WTC11 (cell line): ENCODE measurements around the gene LHFPL4. TPM values are rescaled to one million over a fixed set of nuclear protein-coding genes. Genes with fewer than 3 reads are reported as not detected.

Experiments
- ATAC-seq: fragments of 200-7000 bp; cut with Tn5 transposase; 2 replicates; pipeline ENCODE4 v1.10.0; 2021; ENCODE audit warnings: mild to moderate bottlenecking, moderate library complexity
- CTCF ChIA-PET: fragments of 300-600 bp; sonication (Branson Sonifier 250); formaldehyde crosslinking; loops from one replicate; lab custom pipeline; 2021; ENCODE audit warnings: antibody characterized with exemption; lab: Charles Lee
- POLR2A ChIA-PET: fragments of 350-600 bp; sonication (Branson Sonifier 250); formaldehyde crosslinking; loops from one replicate; lab custom pipeline; 2021; ENCODE audit warnings: antibody characterized with exemption; lab: Charles Lee
- DNase-seq: peaks from one replicate; pipeline ENCODE4 v3.0.0; 2021; ENCODE audit warnings: low spot score
- H3K27ac Mint-ChIP-seq: 2 replicates; pipeline ENCODE4 v1.8.0; 2021; ENCODE audit warnings: mixed read lengths
- H3K27me3 Mint-ChIP-seq: 2 replicates; pipeline ENCODE4 v1.8.0; 2021; ENCODE audit warnings: low read depth, mild to moderate bottlenecking, moderate library complexity, mixed read lengths
- H3K36me3 Mint-ChIP-seq: 2 replicates; pipeline ENCODE4 v1.8.0; 2021; ENCODE audit warnings: mixed read lengths
- H3K4me1 Mint-ChIP-seq: 2 replicates; pipeline ENCODE4 v1.8.0; 2022; ENCODE audit warnings: mixed read lengths
- H3K4me3 Mint-ChIP-seq: 2 replicates; pipeline ENCODE4 v1.8.0; 2021; ENCODE audit warnings: mild to moderate bottlenecking, moderate library complexity, mixed read lengths
- H3K9me3 Mint-ChIP-seq: 2 replicates; pipeline ENCODE4 v1.8.0; 2021; ENCODE audit warnings: mixed read lengths
- CREM ChIP-seq: sonication (generic); formaldehyde crosslinking; IDR thresholded peaks from 2 replicates; pipeline ENCODE4 v1.8.1; 2022; ENCODE audit warnings: mild to moderate bottlenecking, missing genetic modification reagents, moderate library complexity
- FOXJ3 ChIP-seq: sonication (generic); formaldehyde crosslinking; IDR thresholded peaks from 2 replicates; pipeline ENCODE4 v1.9.0; 2021; ENCODE audit warnings: missing genetic modification reagents, mild to moderate bottlenecking, borderline replicate concordance
- GABPB1 ChIP-seq: sonication (generic); formaldehyde crosslinking; IDR thresholded peaks from 2 replicates; pipeline ENCODE4 v1.8.1; 2023; ENCODE audit warnings: mild to moderate bottlenecking, missing genetic modification reagents
- GRHL2 ChIP-seq: fragments of 250-450 bp; sonication (Bioruptor Pico); IDR thresholded peaks from 2 replicates; pipeline ENCODE4 v1.8.0; 2022; ENCODE audit warnings: mild to moderate bottlenecking, moderate library complexity; ENCODE audit not compliant: insufficient replicate concordance, severe bottlenecking
- JUN ChIP-seq: sonication (generic); formaldehyde crosslinking; IDR thresholded peaks from 2 replicates; pipeline ENCODE4 v1.8.0; 2023; ENCODE audit warnings: mild to moderate bottlenecking, missing genetic modification reagents
- MYBL2 ChIP-seq: sonication (generic); formaldehyde crosslinking; IDR thresholded peaks from 2 replicates; pipeline ENCODE4 v1.8.1; 2023; ENCODE audit warnings: mild to moderate bottlenecking, moderate library complexity, missing genetic modification reagents
- NFYB ChIP-seq: sonication (generic); formaldehyde crosslinking; conservative IDR thresholded peaks from 2 replicates; pipeline ENCODE4 v1.8.0; 2022; ENCODE audit warnings: low read depth, missing genetic modification reagents
- NR3C1 ChIP-seq: sonication (generic); formaldehyde crosslinking; conservative IDR thresholded peaks from 2 replicates; pipeline ENCODE4 v1.8.1; 2023; ENCODE audit warnings: low read depth, mild to moderate bottlenecking, missing genetic modification reagents
- RELA ChIP-seq: sonication (generic); formaldehyde crosslinking; IDR thresholded peaks from 2 replicates; pipeline ENCODE4 v1.8.1; 2022; ENCODE audit warnings: missing genetic modification reagents, mild to moderate bottlenecking, borderline replicate concordance
- SMAD4 ChIP-seq: sonication (generic); formaldehyde crosslinking; IDR thresholded peaks from 2 replicates; pipeline ENCODE4 v1.8.0; 2022; ENCODE audit warnings: mild to moderate bottlenecking, missing genetic modification reagents
- SOX15 ChIP-seq: fragments of 250-450 bp; sonication (Bioruptor Pico); IDR thresholded peaks from 2 replicates; pipeline ENCODE4 v1.9.0; 2021; ENCODE audit warnings: mild to moderate bottlenecking
- TCF7 ChIP-seq: sonication (generic); formaldehyde crosslinking; IDR thresholded peaks from 2 replicates; pipeline ENCODE4 v1.8.0; 2022; ENCODE audit warnings: mild to moderate bottlenecking, low read depth, missing genetic modification reagents, moderate library complexity
- ZNF232 ChIP-seq: sonication (generic); formaldehyde crosslinking; IDR thresholded peaks from 2 replicates; pipeline ENCODE4 v1.8.0; 2022; ENCODE audit warnings: mild to moderate bottlenecking, missing genetic modification reagents
- total RNA-seq: library from RNA; stranded (reverse); gene quantifications from 3 replicates; pipeline ENCODE4 v1.2.3, GENCODE V29; 2021
- TF ChIP-seq, protein P1 (sequence below): sonication (generic); formaldehyde crosslinking; IDR thresholded peaks from 2 replicates; pipeline ENCODE4 v1.8.1; 2023; ENCODE audit warnings: mild to moderate bottlenecking, missing genetic modification reagents, borderline replicate concordance
- TF ChIP-seq, protein P2 (sequence below): sonication (generic); formaldehyde crosslinking; IDR thresholded peaks from 2 replicates; pipeline ENCODE4 v1.8.1; 2023; ENCODE audit warnings: mild to moderate bottlenecking, missing genetic modification reagents
- TF ChIP-seq, protein P3 (sequence below): sonication (generic); formaldehyde crosslinking; IDR thresholded peaks from 2 replicates; pipeline ENCODE4 v1.8.1; 2022; ENCODE audit warnings: mild to moderate bottlenecking, missing genetic modification reagents, moderate library complexity, borderline replicate concordance
- TF ChIP-seq, protein P4 (sequence below): sonication (generic); formaldehyde crosslinking; IDR thresholded peaks from 2 replicates; pipeline ENCODE4 v1.8.1; 2023; ENCODE audit warnings: mild to moderate bottlenecking, moderate library complexity, missing genetic modification reagents
- TF ChIP-seq, protein P5 (sequence below): fragments of 250-450 bp; sonication (Bioruptor Pico); IDR thresholded peaks from 2 replicates; pipeline ENCODE4 v1.9.0; 2021; ENCODE audit warnings: mild to moderate bottlenecking, borderline replicate concordance
- TF ChIP-seq, protein P6 (sequence below): sonication (generic); formaldehyde crosslinking; IDR thresholded peaks from 2 replicates; pipeline ENCODE4 v1.8.0; 2023; ENCODE audit warnings: missing genetic modification reagents
- TF ChIP-seq, protein P7 (sequence below): sonication (generic); formaldehyde crosslinking; IDR thresholded peaks from 2 replicates; pipeline ENCODE4 v1.8.0; 2022; ENCODE audit warnings: mild to moderate bottlenecking, missing genetic modification reagents

LHFPL4 gene
- total RNA-seq, 1 experiment from 2014 or later, result 24.4 TPM

DNA sequence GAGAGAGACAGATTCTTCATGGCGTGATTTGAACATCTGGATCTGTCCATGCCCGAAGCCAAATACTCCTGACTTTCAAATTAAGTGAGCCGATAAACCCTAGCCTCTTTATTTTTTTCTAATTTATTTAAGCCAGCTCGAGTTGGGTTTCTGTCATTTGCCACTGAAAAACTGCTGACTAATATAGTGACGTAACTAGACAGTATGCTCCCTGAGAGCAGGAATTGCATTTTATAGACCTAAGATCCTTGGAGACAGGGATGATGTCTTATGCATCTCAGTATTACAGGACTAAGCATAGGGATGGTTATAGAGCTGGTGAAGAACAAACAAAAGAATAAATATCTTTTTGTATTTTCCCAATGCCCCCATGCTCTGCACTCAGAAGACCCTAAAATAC, 4.6 kb downstream of the LHFPL4 start:
- POLR2A ChIA-PET, result no interaction called here
- no peak overlapping the region for H3K4me3 Mint-ChIP-seq

DNA sequence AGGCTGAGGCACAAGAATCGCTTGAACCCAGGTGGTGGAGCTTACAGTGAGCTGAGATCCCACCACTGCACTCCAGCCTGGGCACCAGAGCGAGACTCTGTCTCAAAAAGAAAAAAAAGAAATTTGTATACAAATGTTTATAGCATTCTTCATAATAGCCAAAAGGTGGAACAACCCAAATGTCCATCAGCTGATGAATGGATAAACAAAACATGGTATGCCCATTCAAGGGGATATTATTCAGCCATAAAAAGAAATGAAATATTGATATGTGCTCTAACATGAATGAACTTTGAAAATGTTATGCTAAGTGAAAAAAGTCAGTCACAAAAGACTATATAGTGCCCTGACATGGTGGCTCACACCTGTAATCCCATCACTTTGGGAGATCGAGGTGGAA, 11.4 kb downstream of the LHFPL4 start:
- H3K27ac Mint-ChIP-seq, result no peak overlapping the region
- H3K36me3 Mint-ChIP-seq, result peaks cover 23% of the 10 kb centered on the region
- DNase-seq (no peak), ATAC-seq (no peak)
- H3K9me3 Mint-ChIP-seq, result peaks cover 7% of the 10 kb centered on the region; the same call in 1 of the 2 replicates
- no peaks in the 10 kb centered on the region for H3K27me3 Mint-ChIP-seq
- no peak overlapping the region for H3K4me3 Mint-ChIP-seq
- POLR2A ChIA-PET, result no interaction called here
- CTCF ChIA-PET, result no interaction called here
- H3K4me1 Mint-ChIP-seq, result no peaks in the 10 kb centered on the region
- TF ChIP-seq SMAD4, result no peak
- TF ChIP-seq ZNF232 (CRISPR knock-in tag), result no peak
- TF ChIP-seq JUN (CRISPR knock-in tag), result no peak
- no peak for TF ChIP-seq NFYB
- TF ChIP-seq, protein P1, sequence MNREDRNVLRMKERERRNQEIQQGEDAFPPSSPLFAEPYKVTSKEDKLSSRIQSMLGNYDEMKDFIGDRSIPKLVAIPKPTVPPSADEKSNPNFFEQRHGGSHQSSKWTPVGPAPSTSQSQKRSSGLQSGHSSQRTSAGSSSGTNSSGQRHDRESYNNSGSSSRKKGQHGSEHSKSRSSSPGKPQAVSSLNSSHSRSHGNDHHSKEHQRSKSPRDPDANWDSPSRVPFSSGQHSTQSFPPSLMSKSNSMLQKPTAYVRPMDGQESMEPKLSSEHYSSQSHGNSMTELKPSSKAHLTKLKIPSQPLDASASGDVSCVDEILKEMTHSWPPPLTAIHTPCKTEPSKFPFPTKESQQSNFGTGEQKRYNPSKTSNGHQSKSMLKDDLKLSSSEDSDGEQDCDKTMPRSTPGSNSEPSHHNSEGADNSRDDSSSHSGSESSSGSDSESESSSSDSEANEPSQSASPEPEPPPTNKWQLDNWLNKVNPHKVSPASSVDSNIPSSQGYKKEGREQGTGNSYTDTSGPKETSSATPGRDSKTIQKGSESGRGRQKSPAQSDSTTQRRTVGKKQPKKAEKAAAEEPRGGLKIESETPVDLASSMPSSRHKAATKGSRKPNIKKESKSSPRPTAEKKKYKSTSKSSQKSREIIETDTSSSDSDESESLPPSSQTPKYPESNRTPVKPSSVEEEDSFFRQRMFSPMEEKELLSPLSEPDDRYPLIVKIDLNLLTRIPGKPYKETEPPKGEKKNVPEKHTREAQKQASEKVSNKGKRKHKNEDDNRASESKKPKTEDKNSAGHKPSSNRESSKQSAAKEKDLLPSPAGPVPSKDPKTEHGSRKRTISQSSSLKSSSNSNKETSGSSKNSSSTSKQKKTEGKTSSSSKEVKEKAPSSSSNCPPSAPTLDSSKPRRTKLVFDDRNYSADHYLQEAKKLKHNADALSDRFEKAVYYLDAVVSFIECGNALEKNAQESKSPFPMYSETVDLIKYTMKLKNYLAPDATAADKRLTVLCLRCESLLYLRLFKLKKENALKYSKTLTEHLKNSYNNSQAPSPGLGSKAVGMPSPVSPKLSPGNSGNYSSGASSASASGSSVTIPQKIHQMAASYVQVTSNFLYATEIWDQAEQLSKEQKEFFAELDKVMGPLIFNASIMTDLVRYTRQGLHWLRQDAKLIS (CRISPR knock-in tag), result no peak
- TF ChIP-seq SOX15 (CRISPR knock-in tag), result no peak
- TF ChIP-seq, protein P2, sequence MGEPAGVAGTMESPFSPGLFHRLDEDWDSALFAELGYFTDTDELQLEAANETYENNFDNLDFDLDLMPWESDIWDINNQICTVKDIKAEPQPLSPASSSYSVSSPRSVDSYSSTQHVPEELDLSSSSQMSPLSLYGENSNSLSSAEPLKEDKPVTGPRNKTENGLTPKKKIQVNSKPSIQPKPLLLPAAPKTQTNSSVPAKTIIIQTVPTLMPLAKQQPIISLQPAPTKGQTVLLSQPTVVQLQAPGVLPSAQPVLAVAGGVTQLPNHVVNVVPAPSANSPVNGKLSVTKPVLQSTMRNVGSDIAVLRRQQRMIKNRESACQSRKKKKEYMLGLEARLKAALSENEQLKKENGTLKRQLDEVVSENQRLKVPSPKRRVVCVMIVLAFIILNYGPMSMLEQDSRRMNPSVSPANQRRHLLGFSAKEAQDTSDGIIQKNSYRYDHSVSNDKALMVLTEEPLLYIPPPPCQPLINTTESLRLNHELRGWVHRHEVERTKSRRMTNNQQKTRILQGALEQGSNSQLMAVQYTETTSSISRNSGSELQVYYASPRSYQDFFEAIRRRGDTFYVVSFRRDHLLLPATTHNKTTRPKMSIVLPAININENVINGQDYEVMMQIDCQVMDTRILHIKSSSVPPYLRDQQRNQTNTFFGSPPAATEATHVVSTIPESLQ (CRISPR knock-in tag), result no peak
- no peak for TF ChIP-seq RELA (CRISPR knock-in tag)
- TF ChIP-seq, protein P3, sequence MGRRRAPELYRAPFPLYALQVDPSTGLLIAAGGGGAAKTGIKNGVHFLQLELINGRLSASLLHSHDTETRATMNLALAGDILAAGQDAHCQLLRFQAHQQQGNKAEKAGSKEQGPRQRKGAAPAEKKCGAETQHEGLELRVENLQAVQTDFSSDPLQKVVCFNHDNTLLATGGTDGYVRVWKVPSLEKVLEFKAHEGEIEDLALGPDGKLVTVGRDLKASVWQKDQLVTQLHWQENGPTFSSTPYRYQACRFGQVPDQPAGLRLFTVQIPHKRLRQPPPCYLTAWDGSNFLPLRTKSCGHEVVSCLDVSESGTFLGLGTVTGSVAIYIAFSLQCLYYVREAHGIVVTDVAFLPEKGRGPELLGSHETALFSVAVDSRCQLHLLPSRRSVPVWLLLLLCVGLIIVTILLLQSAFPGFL (CRISPR knock-in tag), result no peak
- TF ChIP-seq, protein P4, sequence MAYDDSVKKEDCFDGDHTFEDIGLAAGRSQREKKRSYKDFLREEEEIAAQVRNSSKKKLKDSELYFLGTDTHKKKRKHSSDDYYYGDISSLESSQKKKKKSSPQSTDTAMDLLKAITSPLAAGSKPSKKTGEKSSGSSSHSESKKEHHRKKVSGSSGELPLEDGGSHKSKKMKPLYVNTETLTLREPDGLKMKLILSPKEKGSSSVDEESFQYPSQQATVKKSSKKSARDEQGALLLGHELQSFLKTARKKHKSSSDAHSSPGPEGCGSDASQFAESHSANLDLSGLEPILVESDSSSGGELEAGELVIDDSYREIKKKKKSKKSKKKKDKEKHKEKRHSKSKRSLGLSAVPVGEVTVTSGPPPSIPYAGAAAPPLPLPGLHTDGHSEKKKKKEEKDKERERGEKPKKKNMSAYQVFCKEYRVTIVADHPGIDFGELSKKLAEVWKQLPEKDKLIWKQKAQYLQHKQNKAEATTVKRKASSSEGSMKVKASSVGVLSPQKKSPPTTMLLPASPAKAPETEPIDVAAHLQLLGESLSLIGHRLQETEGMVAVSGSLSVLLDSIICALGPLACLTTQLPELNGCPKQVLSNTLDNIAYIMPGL (CRISPR knock-in tag), result no peak

More for the DNA sequence above, 4.6 kb downstream of the LHFPL4 start:
- ATAC-seq, result no peak
- peaks cover 25% of the 10 kb centered on the region for H3K4me1 Mint-ChIP-seq
- CTCF ChIA-PET, result no interaction called here
- no peaks in the 10 kb centered on the region for H3K27me3 Mint-ChIP-seq
- H3K36me3 Mint-ChIP-seq, result peaks cover 8% of the 10 kb centered on the region; the same call in 1 of the 2 replicates
- no peaks in the 10 kb centered on the region for H3K9me3 Mint-ChIP-seq
- no peak overlapping the region for H3K27ac Mint-ChIP-seq
- no peak for DNase-seq
- TF ChIP-seq, protein P5, sequence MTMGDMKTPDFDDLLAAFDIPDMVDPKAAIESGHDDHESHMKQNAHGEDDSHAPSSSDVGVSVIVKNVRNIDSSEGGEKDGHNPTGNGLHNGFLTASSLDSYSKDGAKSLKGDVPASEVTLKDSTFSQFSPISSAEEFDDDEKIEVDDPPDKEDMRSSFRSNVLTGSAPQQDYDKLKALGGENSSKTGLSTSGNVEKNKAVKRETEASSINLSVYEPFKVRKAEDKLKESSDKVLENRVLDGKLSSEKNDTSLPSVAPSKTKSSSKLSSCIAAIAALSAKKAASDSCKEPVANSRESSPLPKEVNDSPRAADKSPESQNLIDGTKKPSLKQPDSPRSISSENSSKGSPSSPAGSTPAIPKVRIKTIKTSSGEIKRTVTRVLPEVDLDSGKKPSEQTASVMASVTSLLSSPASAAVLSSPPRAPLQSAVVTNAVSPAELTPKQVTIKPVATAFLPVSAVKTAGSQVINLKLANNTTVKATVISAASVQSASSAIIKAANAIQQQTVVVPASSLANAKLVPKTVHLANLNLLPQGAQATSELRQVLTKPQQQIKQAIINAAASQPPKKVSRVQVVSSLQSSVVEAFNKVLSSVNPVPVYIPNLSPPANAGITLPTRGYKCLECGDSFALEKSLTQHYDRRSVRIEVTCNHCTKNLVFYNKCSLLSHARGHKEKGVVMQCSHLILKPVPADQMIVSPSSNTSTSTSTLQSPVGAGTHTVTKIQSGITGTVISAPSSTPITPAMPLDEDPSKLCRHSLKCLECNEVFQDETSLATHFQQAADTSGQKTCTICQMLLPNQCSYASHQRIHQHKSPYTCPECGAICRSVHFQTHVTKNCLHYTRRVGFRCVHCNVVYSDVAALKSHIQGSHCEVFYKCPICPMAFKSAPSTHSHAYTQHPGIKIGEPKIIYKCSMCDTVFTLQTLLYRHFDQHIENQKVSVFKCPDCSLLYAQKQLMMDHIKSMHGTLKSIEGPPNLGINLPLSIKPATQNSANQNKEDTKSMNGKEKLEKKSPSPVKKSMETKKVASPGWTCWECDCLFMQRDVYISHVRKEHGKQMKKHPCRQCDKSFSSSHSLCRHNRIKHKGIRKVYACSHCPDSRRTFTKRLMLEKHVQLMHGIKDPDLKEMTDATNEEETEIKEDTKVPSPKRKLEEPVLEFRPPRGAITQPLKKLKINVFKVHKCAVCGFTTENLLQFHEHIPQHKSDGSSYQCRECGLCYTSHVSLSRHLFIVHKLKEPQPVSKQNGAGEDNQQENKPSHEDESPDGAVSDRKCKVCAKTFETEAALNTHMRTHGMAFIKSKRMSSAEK (CRISPR knock-in tag), result no peak
- TF ChIP-seq FOXJ3 (CRISPR knock-in tag) (no peak), CREM (CRISPR knock-in tag) (no peak), GRHL2 (no peak), TCF7 (no peak), GABPB1 (CRISPR knock-in tag) (no peak), NR3C1 (CRISPR knock-in tag) (no peak), MYBL2 (no peak)
- TF ChIP-seq, protein P6, sequence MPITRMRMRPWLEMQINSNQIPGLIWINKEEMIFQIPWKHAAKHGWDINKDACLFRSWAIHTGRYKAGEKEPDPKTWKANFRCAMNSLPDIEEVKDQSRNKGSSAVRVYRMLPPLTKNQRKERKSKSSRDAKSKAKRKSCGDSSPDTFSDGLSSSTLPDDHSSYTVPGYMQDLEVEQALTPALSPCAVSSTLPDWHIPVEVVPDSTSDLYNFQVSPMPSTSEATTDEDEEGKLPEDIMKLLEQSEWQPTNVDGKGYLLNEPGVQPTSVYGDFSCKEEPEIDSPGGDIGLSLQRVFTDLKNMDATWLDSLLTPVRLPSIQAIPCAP (CRISPR knock-in tag), result no peak
- TF ChIP-seq, protein P7, sequence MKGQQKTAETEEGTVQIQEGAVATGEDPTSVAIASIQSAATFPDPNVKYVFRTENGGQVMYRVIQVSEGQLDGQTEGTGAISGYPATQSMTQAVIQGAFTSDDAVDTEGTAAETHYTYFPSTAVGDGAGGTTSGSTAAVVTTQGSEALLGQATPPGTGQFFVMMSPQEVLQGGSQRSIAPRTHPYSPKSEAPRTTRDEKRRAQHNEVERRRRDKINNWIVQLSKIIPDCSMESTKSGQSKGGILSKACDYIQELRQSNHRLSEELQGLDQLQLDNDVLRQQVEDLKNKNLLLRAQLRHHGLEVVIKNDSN, result no peak
